ENCODE results near the gene KIF3A. TPM values are rescaled to one million over a fixed set of nuclear protein-coding genes. Genes with fewer than 3 reads are reported as not detected.

KIF3A gene
- total RNA-seq, 4 donors from 2014 or later: 2.2 to 7.6 (median 4.6) TPM

DNA sequence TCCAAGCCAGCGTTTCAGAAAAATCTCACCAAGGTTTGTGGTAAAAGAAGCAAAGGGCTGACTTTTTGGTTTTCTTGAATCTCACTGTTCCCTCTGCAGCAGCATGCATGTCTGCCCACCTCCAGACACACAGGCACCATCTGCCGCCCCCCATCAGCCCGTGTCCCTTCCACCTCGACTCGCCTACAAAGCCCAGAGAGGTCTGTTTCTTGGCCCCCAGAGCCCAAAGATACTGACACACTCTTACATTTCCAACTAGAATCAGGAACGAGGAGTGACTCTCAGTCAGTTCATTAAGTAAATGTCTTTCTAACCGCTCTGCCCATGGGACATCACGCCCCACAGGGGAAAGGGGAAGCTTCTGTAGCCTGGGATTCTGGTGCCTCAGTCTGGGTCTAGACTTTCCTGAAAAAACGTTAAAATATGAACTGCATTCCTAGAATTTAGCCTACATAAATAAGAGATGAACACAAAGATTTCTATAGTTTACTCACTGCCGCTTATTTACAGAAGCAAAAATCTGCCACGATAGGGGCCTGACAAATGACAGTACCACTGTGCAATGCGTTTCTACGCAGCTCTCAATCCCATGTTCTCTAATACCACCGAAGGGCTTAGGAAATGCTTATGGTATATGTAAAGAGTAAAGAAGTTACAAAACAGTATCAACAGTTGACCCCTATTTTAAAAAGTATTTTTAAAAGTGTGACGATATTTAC is 59.5 kb downstream of the KIF3A start:
- peaks cover 0 to 22% (median 8%) of the 10 kb centered on the region in 3 donors for H3K4me1 ChIP-seq
- H3K36me3 ChIP-seq: no peaks in the 10 kb centered on the region
- H3K9me3 ChIP-seq: no peaks in the 10 kb centered on the region
- no peak overlapping the region for H3K4me3 ChIP-seq
- H3K27ac ChIP-seq: no peak overlapping the region
- intact Hi-C loops (cut with DNase I): no loop called here
- WGBS, 2 donors: 88 to 92% methylated on average over 15 of the region's 15 CpGs
- no peak for DNase-seq
- TF ChIP-seq POLR2A (IDR thresholded peaks at IDR 0.05): no peak
- TF ChIP-seq, protein P1, sequence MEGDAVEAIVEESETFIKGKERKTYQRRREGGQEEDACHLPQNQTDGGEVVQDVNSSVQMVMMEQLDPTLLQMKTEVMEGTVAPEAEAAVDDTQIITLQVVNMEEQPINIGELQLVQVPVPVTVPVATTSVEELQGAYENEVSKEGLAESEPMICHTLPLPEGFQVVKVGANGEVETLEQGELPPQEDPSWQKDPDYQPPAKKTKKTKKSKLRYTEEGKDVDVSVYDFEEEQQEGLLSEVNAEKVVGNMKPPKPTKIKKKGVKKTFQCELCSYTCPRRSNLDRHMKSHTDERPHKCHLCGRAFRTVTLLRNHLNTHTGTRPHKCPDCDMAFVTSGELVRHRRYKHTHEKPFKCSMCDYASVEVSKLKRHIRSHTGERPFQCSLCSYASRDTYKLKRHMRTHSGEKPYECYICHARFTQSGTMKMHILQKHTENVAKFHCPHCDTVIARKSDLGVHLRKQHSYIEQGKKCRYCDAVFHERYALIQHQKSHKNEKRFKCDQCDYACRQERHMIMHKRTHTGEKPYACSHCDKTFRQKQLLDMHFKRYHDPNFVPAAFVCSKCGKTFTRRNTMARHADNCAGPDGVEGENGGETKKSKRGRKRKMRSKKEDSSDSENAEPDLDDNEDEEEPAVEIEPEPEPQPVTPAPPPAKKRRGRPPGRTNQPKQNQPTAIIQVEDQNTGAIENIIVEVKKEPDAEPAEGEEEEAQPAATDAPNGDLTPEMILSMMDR (IDR thresholded peaks at IDR 0.05): no peak
- H3K27me3 ChIP-seq: no peaks in the 10 kb centered on the region

DNA sequence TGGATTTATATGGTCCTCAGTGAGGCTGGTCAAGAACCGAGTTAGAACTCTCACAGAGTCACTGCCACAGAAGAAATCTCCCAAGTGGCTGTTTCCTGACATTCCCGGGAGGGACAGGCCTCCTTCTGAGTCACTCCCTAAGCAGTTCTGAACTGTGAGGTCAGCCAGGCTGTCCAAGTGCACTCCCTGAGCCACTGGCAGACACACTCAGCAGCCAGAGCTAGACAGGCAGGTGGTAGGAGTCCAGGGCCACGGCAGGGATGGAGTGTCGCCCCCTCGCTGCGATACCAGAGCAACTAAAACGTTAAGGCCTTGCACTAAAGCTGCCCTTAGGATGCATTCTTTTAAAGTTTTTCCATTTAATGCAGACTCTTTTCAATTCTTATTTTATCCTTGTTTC is 60.2 kb downstream of the KIF3A start:
- H3K27me3 ChIP-seq: no peaks in the 10 kb centered on the region
- H3K27ac ChIP-seq: no peak overlapping the region
- H3K4me1 ChIP-seq: peaks cover 0 to 22% (median 8%) of the 10 kb centered on the region in 3 donors
- TF ChIP-seq, protein P1 (IDR thresholded peaks at IDR 0.05): peak in 1 of 6 experiments; percentile 38
- TF ChIP-seq POLR2A (IDR thresholded peaks at IDR 0.05): no peak
- no peaks in the 10 kb centered on the region for H3K36me3 ChIP-seq
- WGBS, 2 donors: 51 to 70% methylated on average over 6 to 7 of the region's 7 CpGs
- no peak for DNase-seq
- H3K9me3 ChIP-seq: no peaks in the 10 kb centered on the region
- H3K4me3 ChIP-seq: no peak overlapping the region
- intact Hi-C loops (cut with DNase I): no loop called here

DNA sequence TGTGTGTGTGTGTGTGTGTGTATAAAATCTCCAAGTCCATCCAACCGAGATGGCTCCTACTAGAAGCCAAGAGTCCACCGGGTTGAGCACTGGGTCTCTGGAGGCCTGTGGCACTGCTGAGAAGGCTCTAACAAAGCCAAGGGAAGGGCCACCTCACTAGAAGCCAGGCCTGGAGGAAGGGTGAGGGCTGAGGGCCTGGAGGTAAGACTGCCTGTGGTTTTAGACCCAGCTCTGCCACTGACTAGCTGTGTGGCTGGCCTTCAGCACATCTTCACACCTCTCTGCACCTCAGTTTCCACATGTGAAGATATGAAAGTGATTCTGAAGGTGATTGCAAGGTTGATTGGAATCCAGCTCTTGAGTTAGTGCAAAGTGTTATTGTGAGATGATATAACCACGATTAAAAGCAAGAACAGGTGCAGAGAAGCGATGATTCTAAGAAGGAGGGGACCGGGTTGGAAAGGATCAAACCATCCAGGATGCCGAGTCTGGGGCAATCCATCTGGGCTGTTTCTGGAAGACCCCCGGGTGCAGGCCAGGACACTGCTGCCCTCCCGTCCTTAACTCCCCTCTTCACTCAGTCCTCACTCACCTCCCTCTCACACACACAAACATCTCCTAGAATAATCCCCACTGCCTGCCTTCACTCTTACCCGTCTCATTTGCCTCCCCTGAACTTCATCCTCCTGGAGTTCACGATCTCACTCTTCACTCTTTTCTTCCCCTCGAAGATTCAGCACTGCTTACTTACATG is 61.2 kb downstream of the KIF3A start:
- no peaks in the 10 kb centered on the region for H3K27me3 ChIP-seq
- no peak overlapping the region for H3K27ac ChIP-seq
- no peak overlapping the region for H3K4me3 ChIP-seq
- intact Hi-C loops (cut with DNase I): no loop called here
- TF ChIP-seq, protein P1 (IDR thresholded peaks at IDR 0.05): no peak
- TF ChIP-seq POLR2A (IDR thresholded peaks at IDR 0.05): no peak
- 92 to 94% methylated on average over 10 to 11 of the region's 11 CpGs for WGBS, 2 donors
- H3K4me1 ChIP-seq: peaks cover 0 to 22% (median 8%) of the 10 kb centered on the region in 3 donors
- DNase-seq: no peak
- no peaks in the 10 kb centered on the region for H3K9me3 ChIP-seq
- H3K36me3 ChIP-seq: no peaks in the 10 kb centered on the region

DNA sequence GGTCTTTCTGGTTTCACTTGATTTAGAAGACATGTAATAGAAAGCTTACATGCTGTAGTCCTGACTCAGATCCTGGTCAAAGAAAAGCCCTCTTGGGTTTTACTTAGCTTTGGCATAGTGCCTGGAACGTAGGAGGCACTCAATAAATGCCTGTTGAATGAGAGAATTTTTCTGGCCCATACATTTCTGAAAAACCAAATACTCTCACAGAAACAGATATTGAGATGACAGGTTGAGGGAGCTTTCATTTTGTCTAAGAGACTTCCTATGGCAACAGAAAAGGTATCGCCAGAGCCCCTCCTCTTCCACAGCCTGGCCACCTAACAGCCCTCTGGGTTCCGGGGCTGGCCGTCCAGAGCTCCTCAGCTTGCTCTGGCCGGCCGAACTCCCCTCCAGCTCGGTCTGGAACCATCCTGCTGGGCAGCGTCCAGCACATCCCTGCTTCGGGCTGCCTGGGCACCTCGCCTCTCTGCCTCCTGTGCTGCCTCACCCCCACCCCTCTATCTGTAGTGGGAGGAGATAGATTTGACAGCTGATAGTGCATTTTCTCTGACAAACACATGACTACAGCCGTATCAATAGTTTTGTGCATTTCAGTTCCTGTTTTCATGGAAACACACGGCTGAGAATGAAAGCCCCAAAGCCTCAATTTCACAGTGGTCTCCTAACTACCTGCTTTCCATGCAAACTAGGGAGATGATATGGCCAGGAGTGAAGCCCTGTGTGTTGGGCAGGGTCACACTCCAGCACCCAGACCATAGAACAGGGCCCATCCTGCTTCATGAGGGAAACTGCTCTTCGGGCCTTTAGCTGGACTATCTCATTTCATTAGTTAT is 62.5 kb downstream of the KIF3A start:
- intact Hi-C loops (cut with DNase I): no loop called here
- 31 to 44% methylated on average over 10 to 12 of the region's 13 CpGs for WGBS, 2 donors
- Histone ChIP-seq H3K4me3 (no peak overlapping the region), H3K36me3 (no peaks in the 10 kb centered on the region), H3K27ac (peak overlapping the region in 2 of 4 donors; percentile 47 to 58), H3K9me3 (no peaks in the 10 kb centered on the region), H3K4me1 (peaks cover 0 to 22% (median 8%) of the 10 kb centered on the region in 3 donors), H3K27me3 (no peaks in the 10 kb centered on the region)
- DNase-seq: no peak
- TF ChIP-seq POLR2A (IDR thresholded peaks at IDR 0.05): no peak
- TF ChIP-seq, protein P1 (IDR thresholded peaks at IDR 0.05): no peak

Data from esophagus squamous epithelium (tissue), 5 donors.